G401 (cell line): ENCODE data around the gene RHOF. TPM values are rescaled to one million over a fixed set of nuclear protein-coding genes. Genes with fewer than 3 reads are reported as not detected.

Experiments used
- DNase-seq: peaks from one replicate; pipeline ENCODE4 v3.0.0-alpha.2; 2015; ENCODE audit warnings: low spot score
- in situ Hi-C: cut with HindIII; loops from 2 replicates; pipeline ENCODE4 v1.10.0; 2016; ENCODE audit warnings: low sequenced_read_pairs, mixed read lengths
- total RNA-seq: library from RNA; depleted of rRNA; stranded (reverse); fragments of >200 nt; shearing (Covaris generic); gene quantifications from 2 replicates; pipeline ENCODE4 v1.2.3, GENCODE V29; 2014; rRNA removed

RHOF gene
- total RNA-seq, result 35.3 and 46.6 TPM in 2 replicates

GRCh38 chr12:121793440-121793837, at the start of gene RHOF:
TSS of gene RHOF (minus strand) at chr12:121793688. CDS start at chr12:121793633, 55 bp downstream.
- DNase-seq, result no peak
- in situ Hi-C loops, result no loop called here

GRCh38 chr12:121839993-121840761, 46.7 kb upstream of the RHOF start:
- no peak for DNase-seq
- in situ Hi-C loops, result no loop called here

- DNase-seq, result peak; percentile 94
- in situ Hi-C loops, result no loop called here
These were observed 45.9 kb upstream of the RHOF start for GRCh38 chr12:121839106-121839992.

- DNase-seq, result no peak
- in situ Hi-C loops, result no loop called here
These were observed 44.6 kb upstream of the RHOF start for GRCh38 chr12:121838126-121838525.

- in situ Hi-C loops, result no loop called here
- no peak for DNase-seq
These were observed 44.2 kb upstream of the RHOF start for GRCh38 chr12:121837680-121838079.

- in situ Hi-C loops, result no loop called here
- no peak for DNase-seq
These were observed 38.2 kb upstream of the RHOF start for GRCh38 chr12:121831571-121832245.

GRCh38 chr12:121830588-121831265, 37.2 kb upstream of the RHOF start:
- DNase-seq, result no peak
- in situ Hi-C loops, result no loop called here

- no peak for DNase-seq
- in situ Hi-C loops, result no loop called here
These were observed 36.6 kb upstream of the RHOF start for GRCh38 chr12:121830134-121830533.

- in situ Hi-C loops, result no loop called here
- no peak for DNase-seq
These were observed 35.9 kb upstream of the RHOF start for GRCh38 chr12:121829250-121829918.

GRCh38 chr12:121828826-121829225, 35.3 kb upstream of the RHOF start:
- DNase-seq, result no peak
- in situ Hi-C loops, result no loop called here

- DNase-seq, result no peak
- in situ Hi-C loops, result no loop called here
These were observed 34.8 kb upstream of the RHOF start for GRCh38 chr12:121828306-121828705.

GRCh38 chr12:121827351-121828099, 34.0 kb upstream of the RHOF start:
- in situ Hi-C loops, result no loop called here
- no peak for DNase-seq

- DNase-seq, result no peak
- in situ Hi-C loops, result no loop called here
These were observed 33.0 kb upstream of the RHOF start for GRCh38 chr12:121826318-121827150.

GRCh38 chr12:121825041-121825523, 31.6 kb upstream of the RHOF start:
- in situ Hi-C loops, result no loop called here
- DNase-seq, result no peak

GRCh38 chr12:121823727-121824115, 30.2 kb upstream of the RHOF start:
- in situ Hi-C loops, result no loop called here
- no peak for DNase-seq

- in situ Hi-C loops, result no loop called here
- DNase-seq, result no peak
These were observed 29.7 kb upstream of the RHOF start for GRCh38 chr12:121823101-121823726.
